Stimulated activated naive CD8-positive, alpha-beta T cell treated with anti-CD3 and anti-CD28 coated beads, Interleukin-15, amount 100 ng/mL, for 72 hours (primary cell): Measurements from ENCODE around the gene LPXN.

ENCODE experiments used
- ATAC-seq: fragments of 150-1000 bp; cut with Tn5 transposase; 2 replicates; pipeline ENCODE4 v1.10.0; 2021; ENCODE audit warnings: mild to moderate bottlenecking, moderate library complexity
- DNase-seq, 2 donors: peaks; one replicate each; pipeline ENCODE4 v3.0.0; 2021 to 2022
- H3K27ac Mint-ChIP-seq, 2 donors: one replicate each; pipeline ENCODE4 v1.8.0; 2022; ENCODE audit warnings: mild to moderate bottlenecking in 2 of 2, mixed read lengths in 2 of 2, moderate library complexity in 2 of 2
- H3K27me3 Mint-ChIP-seq: one replicate; pipeline ENCODE4 v1.8.0; 2022; ENCODE audit warnings: mixed read lengths
- H3K4me1 Mint-ChIP-seq: one replicate; pipeline ENCODE4 v1.8.0; 2022; ENCODE audit warnings: mild to moderate bottlenecking, mixed read lengths
- H3K4me3 Mint-ChIP-seq, 2 donors: one replicate each; pipeline ENCODE4 v1.8.0; 2022; ENCODE audit warnings: mild to moderate bottlenecking in 2 of 2, mixed read lengths in 2 of 2, moderate library complexity in 1 of 2
- H3K9me3 Mint-ChIP-seq, 2 donors: one replicate each; pipeline ENCODE4 v1.8.0; 2022; ENCODE audit warnings: mixed read lengths in 2 of 2

LPXN gene

GRCh38 chr11:58575377-58576020 lies at the start of gene LPXN:
Gene LPXN, minus strand, starts transcription at chr11:58575856. Its CDS starts 84 bp downstream, at chr11:58575772.
- H3K27ac Mint-ChIP-seq = peak within 1 kb of the TSS; percentile 100
- DNase-seq (peak; percentile 45 to 58), ATAC-seq (no peak)
- H3K4me3 Mint-ChIP-seq = peak within 1 kb of the TSS; percentile 78 to 93
- peaks cover 30% of the 10 kb centered on the region for H3K4me1 Mint-ChIP-seq
- no peaks in the 10 kb centered on the region for H3K9me3 Mint-ChIP-seq
- H3K27me3 Mint-ChIP-seq = no peaks in the 10 kb centered on the region

DNA sequence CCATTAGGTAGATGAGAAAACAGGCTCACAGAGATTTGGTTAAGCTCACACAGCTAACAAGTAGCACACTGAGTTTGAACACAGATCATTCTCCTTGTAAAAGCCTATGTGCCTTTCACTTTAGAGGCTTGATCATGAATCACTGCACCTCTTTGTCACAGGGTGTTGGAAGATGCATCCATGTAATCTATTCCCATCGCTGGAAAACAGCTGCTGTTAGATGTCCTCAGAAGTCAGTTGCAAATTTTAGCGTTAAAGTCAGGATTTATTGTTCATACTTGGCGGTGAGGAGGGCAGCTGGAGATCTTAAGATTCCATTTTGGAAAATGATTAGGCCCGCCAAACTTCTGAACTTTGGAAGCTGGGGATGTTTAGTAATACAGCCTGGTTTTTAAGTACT lies 49.4 kb upstream of the LPXN start:
- ATAC-seq = no peak
- Mint-ChIP-seq H3K27ac (no peak overlapping the region), H3K4me3 (no peak overlapping the region), H3K27me3 (no peaks in the 10 kb centered on the region), H3K4me1 (peaks cover 21% of the 10 kb centered on the region), H3K9me3 (no peaks in the 10 kb centered on the region)
- DNase-seq = no peak

GRCh38 chr11:58622344-58622743 lies 46.7 kb upstream of the LPXN start, which contains the start of gene CNTF:
Gene CNTF, plus strand, starts transcription at chr11:58622665. Its CDS starts 88 bp downstream, at chr11:58622753.
- Mint-ChIP-seq H3K27ac (peak within 1 kb of the TSS; percentile 53 to 89), H3K4me1 (peaks cover 40% of the 10 kb centered on the region), H3K9me3 (no peaks in the 10 kb centered on the region), H3K4me3 (no peak within 1 kb of the TSS), H3K27me3 (no peaks in the 10 kb centered on the region)
- DNase-seq = no peak
- no peak for ATAC-seq

DNA sequence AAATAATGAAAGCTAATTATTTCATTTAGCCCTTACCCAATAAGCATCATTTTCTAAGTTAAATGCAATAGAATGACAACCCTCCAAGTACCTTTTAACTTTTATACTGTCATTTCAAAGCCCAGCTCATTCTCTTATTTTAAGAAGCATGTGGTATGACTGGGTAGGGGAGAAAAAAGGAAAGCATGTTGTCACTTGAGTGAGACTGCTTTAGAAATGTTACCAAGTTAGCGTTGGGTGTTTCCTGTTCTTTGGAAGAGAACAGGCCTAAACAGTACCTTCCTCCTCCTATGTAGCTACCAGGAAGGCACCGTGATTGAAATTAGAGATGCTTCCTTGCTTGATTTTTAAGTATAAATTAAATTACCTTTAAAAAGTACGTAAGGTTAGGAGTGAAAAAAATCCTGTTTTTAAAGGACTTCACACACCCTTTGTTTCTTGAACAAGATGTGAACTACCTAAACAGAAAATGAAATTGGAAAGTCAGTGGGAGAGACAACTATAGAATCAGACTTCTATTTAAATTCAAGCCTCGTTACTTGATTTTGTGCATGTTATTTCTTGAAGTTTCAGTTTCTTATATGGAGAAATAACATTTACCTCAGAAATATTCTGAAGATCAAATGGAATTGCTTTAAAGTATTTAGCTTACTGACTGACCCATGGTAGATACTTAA lies 46.1 kb upstream of the LPXN start:
- Mint-ChIP-seq H3K4me3 (no peak overlapping the region), H3K9me3 (no peaks in the 10 kb centered on the region), H3K27ac (peak overlapping the region; percentile 53 to 89), H3K27me3 (no peaks in the 10 kb centered on the region), H3K4me1 (peaks cover 43% of the 10 kb centered on the region)
- DNase-seq (no peak), ATAC-seq (peak; percentile 63)

GRCh38 chr11:58617976-58618557 lies 42.4 kb upstream of the LPXN start:
- H3K27me3 Mint-ChIP-seq = no peaks in the 10 kb centered on the region
- ATAC-seq = peak; percentile 74

GRCh38 chr11:58616594-58616993 lies 40.9 kb upstream of the LPXN start:
- Mint-ChIP-seq H3K27ac (no peak overlapping the region), H3K9me3 (no peaks in the 10 kb centered on the region), H3K27me3 (no peaks in the 10 kb centered on the region), H3K4me1 (peaks cover 43% of the 10 kb centered on the region), H3K4me3 (no peak overlapping the region)
- DNase-seq = no peak
- no peak for ATAC-seq

More at GRCh38 chr11:58617976-58618557, 42.4 kb upstream of the LPXN start:
- Mint-ChIP-seq H3K4me1 (peaks cover 48% of the 10 kb centered on the region), H3K9me3 (no peaks in the 10 kb centered on the region), H3K27ac (peak overlapping the region in 1 of 2 donors; percentile 78), H3K4me3 (no peak overlapping the region)
- DNase-seq = no peak

DNA sequence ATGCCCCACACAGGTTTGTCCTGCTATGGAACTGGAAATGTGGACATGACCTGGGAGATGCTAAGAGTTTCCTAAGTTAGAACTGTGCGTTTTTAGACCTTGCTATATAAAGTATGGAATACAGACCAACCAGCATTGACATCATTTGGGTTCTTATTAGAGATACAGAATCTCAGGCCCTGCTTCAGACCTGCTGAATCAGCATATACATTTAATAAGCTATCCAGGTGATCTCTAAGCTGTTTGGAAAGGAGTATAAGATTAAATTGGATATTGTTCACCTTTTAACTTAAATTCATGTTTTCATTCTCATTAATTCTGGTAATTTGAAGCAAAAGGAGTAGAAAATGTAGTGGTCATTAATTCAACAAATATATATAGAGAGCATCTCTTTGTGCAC lies 39.9 kb upstream of the LPXN start:
- DNase-seq (no peak), ATAC-seq (no peak)
- peaks cover 45% of the 10 kb centered on the region for H3K4me1 Mint-ChIP-seq
- no peaks in the 10 kb centered on the region for H3K9me3 Mint-ChIP-seq
- peak overlapping the region in 1 of 2 donors; percentile 21 for H3K27ac Mint-ChIP-seq
- no peaks in the 10 kb centered on the region for H3K27me3 Mint-ChIP-seq
- no peak overlapping the region for H3K4me3 Mint-ChIP-seq

- Mint-ChIP-seq H3K27me3 (no peaks in the 10 kb centered on the region), H3K4me1 (peaks cover 30% of the 10 kb centered on the region), H3K27ac (no peak overlapping the region), H3K9me3 (no peaks in the 10 kb centered on the region), H3K4me3 (no peak overlapping the region)
- ATAC-seq = no peak
- DNase-seq = no peak
Observed at GRCh38 chr11:58613228-58613627, 37.6 kb upstream of the LPXN start.

- DNase-seq (no peak), ATAC-seq (no peak)
- H3K27ac Mint-ChIP-seq = no peak overlapping the region
- no peaks in the 10 kb centered on the region for H3K9me3 Mint-ChIP-seq
- no peaks in the 10 kb centered on the region for H3K27me3 Mint-ChIP-seq
- H3K4me3 Mint-ChIP-seq = no peak overlapping the region
- peaks cover 43% of the 10 kb centered on the region for H3K4me1 Mint-ChIP-seq
Observed at GRCh38 chr11:58609723-58610122, 34.1 kb upstream of the LPXN start.

GRCh38 chr11:58608331-58608730 lies 32.7 kb upstream of the LPXN start:
- DNase-seq (no peak), ATAC-seq (no peak)
- Mint-ChIP-seq H3K27ac (no peak overlapping the region), H3K4me1 (peaks cover 52% of the 10 kb centered on the region), H3K9me3 (no peaks in the 10 kb centered on the region), H3K4me3 (no peak overlapping the region), H3K27me3 (no peaks in the 10 kb centered on the region)

- H3K27ac Mint-ChIP-seq = peak overlapping the region in 1 of 2 donors; percentile 90
- ATAC-seq (no peak), DNase-seq (no peak)
- H3K4me3 Mint-ChIP-seq = peak overlapping the region in 1 of 2 donors; percentile 48
- peaks cover 64% of the 10 kb centered on the region for H3K4me1 Mint-ChIP-seq
- no peaks in the 10 kb centered on the region for H3K27me3 Mint-ChIP-seq
- H3K9me3 Mint-ChIP-seq = no peaks in the 10 kb centered on the region
Observed at GRCh38 chr11:58606930-58607714, 31.5 kb upstream of the LPXN start.

GRCh38 chr11:58600510-58600909 lies 24.9 kb upstream of the LPXN start:
- H3K27ac Mint-ChIP-seq = no peak overlapping the region
- DNase-seq (no peak), ATAC-seq (no peak)
- peaks cover 98% of the 10 kb centered on the region for H3K4me1 Mint-ChIP-seq
- H3K9me3 Mint-ChIP-seq = no peaks in the 10 kb centered on the region
- H3K27me3 Mint-ChIP-seq = no peaks in the 10 kb centered on the region
- H3K4me3 Mint-ChIP-seq = peak overlapping the region in 1 of 2 donors; percentile 37

- Mint-ChIP-seq H3K27ac (peak overlapping the region in 1 of 2 donors; percentile 73), H3K27me3 (no peaks in the 10 kb centered on the region), H3K4me3 (peak overlapping the region; percentile 1 to 50), H3K4me1 (peaks cover 92% of the 10 kb centered on the region), H3K9me3 (no peaks in the 10 kb centered on the region)
- DNase-seq (no peak), ATAC-seq (peak; percentile 98)
Observed at GRCh38 chr11:58597486-58598144, 22.0 kb upstream of the LPXN start.

- Mint-ChIP-seq H3K27ac (peak overlapping the region in 1 of 2 donors; percentile 69), H3K27me3 (no peaks in the 10 kb centered on the region), H3K9me3 (no peaks in the 10 kb centered on the region), H3K4me1 (peaks cover 92% of the 10 kb centered on the region), H3K4me3 (peak overlapping the region; percentile 10 to 36)
- DNase-seq (no peak), ATAC-seq (no peak)
Observed at GRCh38 chr11:58596621-58597020, 21.0 kb upstream of the LPXN start.

- DNase-seq (no peak), ATAC-seq (no peak)
- Mint-ChIP-seq H3K9me3 (no peaks in the 10 kb centered on the region), H3K27me3 (no peaks in the 10 kb centered on the region), H3K4me1 (peaks cover 93% of the 10 kb centered on the region), H3K27ac (no peak overlapping the region), H3K4me3 (no peak overlapping the region)
Observed at GRCh38 chr11:58594826-58595225, 19.2 kb upstream of the LPXN start.
